ENCODE results near the gene SAE1. TPM values are rescaled to one million over a fixed set of nuclear protein-coding genes. Genes with fewer than 3 reads are reported as not detected.
"Not testable (repeated sequence)": the region's sequence is repeated elsewhere in the genome, so short reads cannot be mapped to it uniquely, and the experiment has no call there.

The SAE1 gene
- total and polyA plus RNA-seq, 12 donors: 11.9 to 60.2 (median 45.5) TPM

DNA sequence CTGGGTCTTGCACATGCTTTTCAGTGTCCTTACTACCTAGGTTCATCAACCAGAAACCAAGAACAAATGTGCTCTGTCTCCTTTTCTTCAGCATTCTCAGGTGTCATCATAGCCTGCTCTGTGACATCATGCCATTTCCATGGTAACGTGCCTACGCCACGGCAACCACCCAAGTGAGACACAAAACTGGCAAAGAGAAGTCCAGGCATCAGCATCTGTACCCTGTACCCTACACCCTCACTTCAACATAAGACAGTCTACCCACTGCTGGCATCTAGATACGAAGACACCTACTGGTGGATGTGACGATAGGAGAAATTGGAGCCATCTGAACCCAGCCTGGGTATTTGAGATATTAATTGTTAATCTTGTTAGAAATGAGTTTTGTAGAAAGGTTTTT is 30.3 kb upstream of the SAE1 start:
- peaks cover 16 to 80% (median 59%) of the 10 kb centered on the region in 9 donors for H3K4me1 ChIP-seq
- no peak for ATAC-seq
- no peak overlapping the region for H3K27ac ChIP-seq
- intact Hi-C loops (cut with DNase I): loop anchor here in 1 of 10 donors (10.0 kb wide), 1 partner anchor 245 kb away; the partner anchor contains the start of gene AP2S1
- H3K9me3 ChIP-seq: no peaks in the 10 kb centered on the region
- WGBS, 2 donors: 96 to 99% methylated on average over 5 of the region's 5 CpGs
- no peak for DNase-seq
- H3K4me3 ChIP-seq: no peak overlapping the region
- peaks cover 0 to 18% (median 0%) of the 10 kb centered on the region in 9 donors for H3K36me3 ChIP-seq
- H3K27me3 ChIP-seq: no peaks in the 10 kb centered on the region
- TF ChIP-seq CTCF (IDR thresholded peaks at IDR 0.05): no peak

DNA sequence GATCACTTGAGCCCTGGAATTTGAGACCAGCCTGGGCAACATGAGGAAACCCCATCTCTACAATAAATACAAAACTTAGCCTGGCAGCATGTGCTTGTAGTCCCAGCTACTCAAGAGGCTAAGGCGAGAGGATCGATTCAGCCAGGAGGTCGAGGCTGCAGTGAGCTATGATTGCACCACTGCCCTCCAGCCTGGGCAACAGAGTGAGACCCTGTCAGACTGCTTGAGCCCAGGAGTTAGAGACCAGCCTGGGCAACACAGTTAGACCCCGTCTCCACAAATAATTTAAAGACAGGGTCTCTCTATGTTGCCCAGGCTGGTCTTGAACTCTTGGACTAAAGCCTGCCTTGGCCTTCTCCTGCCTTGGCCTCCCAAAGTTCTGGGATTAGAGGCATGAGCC is 29.5 kb upstream of the SAE1 start:
- WGBS, 2 donors: 95 to 96% methylated on average over 4 of the region's 4 CpGs
- peaks cover 0 to 25% (median 0%) of the 10 kb centered on the region in 9 donors for H3K36me3 ChIP-seq
- H3K27me3 ChIP-seq, H3K4me3 ChIP-seq, ATAC-seq, DNase-seq, H3K9me3 ChIP-seq: not testable (repeated sequence)
- intact Hi-C loops (cut with DNase I): loop anchor here in 1 of 10 donors (10.0 kb wide), 1 partner anchor 246 kb away; the partner anchor contains the start of gene AP2S1
- peaks cover 13 to 80% (median 59%) of the 10 kb centered on the region in 9 donors for H3K4me1 ChIP-seq
- peak overlapping the region in 1 of 10 donors; percentile 2 for H3K27ac ChIP-seq

DNA sequence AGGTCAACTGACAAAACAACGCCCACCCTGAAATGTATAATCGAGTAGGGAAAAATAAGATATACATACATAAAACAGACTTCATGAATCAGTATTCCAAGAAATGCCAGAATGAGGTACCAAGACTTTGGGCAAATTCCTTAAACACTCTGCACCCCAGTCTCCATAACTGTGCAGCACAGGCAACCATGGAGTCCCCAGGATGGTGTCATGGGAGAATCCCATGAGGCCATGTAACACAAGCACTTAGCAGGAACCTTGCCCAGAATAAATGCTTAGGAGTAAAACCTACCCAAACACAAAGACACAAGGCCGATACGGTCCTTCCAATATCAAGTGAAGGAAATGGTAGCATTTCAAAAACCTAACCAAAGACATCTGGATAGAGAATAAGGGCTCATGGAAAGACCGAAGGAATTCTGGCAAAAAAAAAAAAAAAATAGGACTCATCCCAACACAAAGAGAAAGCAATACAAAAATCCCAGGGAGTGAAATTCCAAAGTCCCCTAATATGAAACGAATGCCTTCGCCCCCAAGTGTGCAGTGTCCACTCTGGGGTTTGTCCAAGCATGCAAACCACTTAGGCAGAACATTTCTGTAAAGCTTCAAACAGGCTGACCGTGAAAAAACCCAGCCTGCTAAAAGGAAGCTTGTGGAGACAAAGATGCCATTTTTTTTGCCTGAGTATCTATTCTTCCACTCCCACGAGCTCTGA is 28.1 kb upstream of the SAE1 start:
- no peak overlapping the region for H3K4me3 ChIP-seq
- H3K36me3 ChIP-seq: peaks cover 0 to 25% (median 0%) of the 10 kb centered on the region in 9 donors
- no peaks in the 10 kb centered on the region for H3K27me3 ChIP-seq
- WGBS, 2 donors: 68 to 71% methylated on average over 9 of the region's 9 CpGs
- no peak for TF ChIP-seq CTCF (IDR thresholded peaks at IDR 0.05)
- intact Hi-C loops (cut with DNase I): loop anchor here in 1 of 10 donors (10.0 kb wide), 1 partner anchor 248 kb away; the partner anchor contains the start of gene AP2S1
- no peak for DNase-seq
- ATAC-seq: no peak
- no peaks in the 10 kb centered on the region for H3K9me3 ChIP-seq
- peaks cover 12 to 80% (median 59%) of the 10 kb centered on the region in 9 donors for H3K4me1 ChIP-seq
- H3K27ac ChIP-seq: peak overlapping the region in 1 of 10 donors; percentile 6

DNA sequence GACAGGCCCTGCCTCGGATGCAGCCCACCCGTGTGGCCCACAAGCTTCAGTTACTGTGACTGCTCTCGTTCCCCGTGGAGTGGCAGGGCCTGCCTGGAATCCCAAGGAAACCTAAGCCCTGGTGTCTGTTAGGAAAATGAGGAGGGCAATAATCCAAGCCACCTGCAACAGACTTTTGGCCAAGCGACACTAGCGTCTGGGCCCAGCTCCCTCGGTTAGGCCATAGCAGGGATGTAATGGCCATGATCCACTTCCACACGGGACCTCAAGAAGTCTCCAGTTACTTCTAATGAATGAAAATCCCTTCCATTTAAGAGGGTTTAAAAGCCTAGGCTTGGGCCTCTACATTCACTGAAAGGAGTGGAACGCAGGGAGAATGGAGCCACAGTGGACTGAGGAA is 26.0 kb upstream of the SAE1 start:
- DNase-seq: no peak
- Histone ChIP-seq H3K9me3 (no peaks in the 10 kb centered on the region), H3K27me3 (no peaks in the 10 kb centered on the region), H3K4me1 (peaks cover 6 to 81% (median 65%) of the 10 kb centered on the region in 9 donors), H3K4me3 (no peak overlapping the region), H3K36me3 (peaks cover 0 to 28% (median 0%) of the 10 kb centered on the region in 9 donors), H3K27ac (peak overlapping the region in 1 of 10 donors; percentile 45)
- intact Hi-C loops (cut with DNase I): loop anchor here in 1 of 10 donors (10.0 kb wide), 1 partner anchor 250 kb away; the partner anchor contains the start of gene AP2S1
- 76 to 81% methylated on average over 9 of the region's 9 CpGs for WGBS, 2 donors
- no peak for TF ChIP-seq CTCF (IDR thresholded peaks at IDR 0.05)
- ATAC-seq: no peak

Measured in heart right ventricle (tissue), 16 donors.